OCI-LY3 (cell line): ENCODE results near the gene MAN2A2.

Source experiments
- CTCF ChIP-seq: fragments of 200-600, 300-600 bp; sonication (generic); IDR thresholded peaks from 2 replicates; pipeline ENCODE4 v1.5.1; 2014; ENCODE audit warnings: antibody characterized with exemption, low read length, low read depth
- EZH2phosphoT487 ChIP-seq: fragments of 200-600 bp; shearing (Covaris generic); IDR thresholded peaks from 2 replicates; pipeline ENCODE4 v1.6.1; 2018; ENCODE audit warnings: antibody characterized with exemption, mixed run types, low read depth

GRCh38 chr15:90948506-90948905 lies 45.4 kb downstream of the MAN2A2 start:
- no peak for TF ChIP-seq CTCF
- TF ChIP-seq EZH2phosphoT487, result no peak
